ENCODE results near the gene SLIT3. TPM values are rescaled to one million over a fixed set of nuclear protein-coding genes. Genes with fewer than 3 reads are reported as not detected.

SLIT3 gene
- total RNA-seq (109 TPM), polyA plus RNA-seq (64.7 TPM)

GRCh38 chr5:169300468-169301385 is at the start of gene SLIT3:
SLIT3 (minus strand) TSS chr5:169301139; CDS start chr5:169300709, 430 bp downstream.
- WGBS = under 1% methylated on average over 101 of the region's 101 CpGs
- Histone ChIP-seq H3K27ac (ENCODE audit: low read depth) (peak within 1 kb of the TSS; percentile 69), H3K36me3 (ENCODE audit: insufficient read depth) (no peaks in the 10 kb centered on the region), H3K4me1 (ENCODE audit: insufficient read depth) (no peaks in the 10 kb centered on the region), H3K4me3 (ENCODE audit: low read depth, low read length) (peak within 1 kb of the TSS; percentile 55)
- peak; percentile 75 for DNase-seq (ENCODE audit: extremely low spot score)

- H3K36me3 ChIP-seq (ENCODE audit: insufficient read depth) = no peaks in the 10 kb centered on the region
- no peak for DNase-seq (ENCODE audit: extremely low spot score)
- no peaks in the 10 kb centered on the region for H3K4me1 ChIP-seq (ENCODE audit: insufficient read depth)
- WGBS = 90% methylated on average over 1 of the region's 1 CpG
- no peak overlapping the region for H3K4me3 ChIP-seq (ENCODE audit: low read depth, low read length)
- no peak overlapping the region for H3K27ac ChIP-seq (ENCODE audit: low read depth)
Observed at GRCh38 chr5:169350016-169350415, 49.1 kb upstream of the SLIT3 start.

- Histone ChIP-seq H3K36me3 (ENCODE audit: insufficient read depth) (no peaks in the 10 kb centered on the region), H3K27ac (ENCODE audit: low read depth) (no peak overlapping the region), H3K4me1 (ENCODE audit: insufficient read depth) (no peaks in the 10 kb centered on the region), H3K4me3 (ENCODE audit: low read depth, low read length) (no peak overlapping the region)
- WGBS = 52% methylated on average over 2 of the region's 2 CpGs
- DNase-seq (ENCODE audit: extremely low spot score) = no peak
Observed at GRCh38 chr5:169347786-169348185, 46.8 kb upstream of the SLIT3 start.

GRCh38 chr5:169344629-169345028 is 43.7 kb upstream of the SLIT3 start:
- no peak overlapping the region for H3K27ac ChIP-seq (ENCODE audit: low read depth)
- H3K4me1 ChIP-seq (ENCODE audit: insufficient read depth) = no peaks in the 10 kb centered on the region
- no peak for DNase-seq (ENCODE audit: extremely low spot score)
- H3K36me3 ChIP-seq (ENCODE audit: insufficient read depth) = no peaks in the 10 kb centered on the region
- 60% methylated on average over 3 of the region's 3 CpGs for WGBS
- no peak overlapping the region for H3K4me3 ChIP-seq (ENCODE audit: low read depth, low read length)

GRCh38 chr5:169343766-169344165 is 42.8 kb upstream of the SLIT3 start:
- no peak overlapping the region for H3K27ac ChIP-seq (ENCODE audit: low read depth)
- no peaks in the 10 kb centered on the region for H3K4me1 ChIP-seq (ENCODE audit: insufficient read depth)
- no peak for DNase-seq (ENCODE audit: extremely low spot score)

GRCh38 chr5:169341556-169341955 is 40.6 kb upstream of the SLIT3 start:
- Histone ChIP-seq H3K27ac (ENCODE audit: low read depth) (no peak overlapping the region), H3K4me1 (ENCODE audit: insufficient read depth) (no peaks in the 10 kb centered on the region), H3K4me3 (ENCODE audit: low read depth, low read length) (no peak overlapping the region), H3K36me3 (ENCODE audit: insufficient read depth) (no peaks in the 10 kb centered on the region)
- DNase-seq (ENCODE audit: extremely low spot score) = no peak

More at GRCh38 chr5:169343766-169344165, 42.8 kb upstream of the SLIT3 start:
- Histone ChIP-seq H3K36me3 (ENCODE audit: insufficient read depth) (no peaks in the 10 kb centered on the region), H3K4me3 (ENCODE audit: low read depth, low read length) (no peak overlapping the region)

GRCh38 chr5:169339869-169340268 is 38.9 kb upstream of the SLIT3 start:
- H3K4me3 ChIP-seq (ENCODE audit: low read depth, low read length) = no peak overlapping the region
- no peak overlapping the region for H3K27ac ChIP-seq (ENCODE audit: low read depth)
- no peaks in the 10 kb centered on the region for H3K4me1 ChIP-seq (ENCODE audit: insufficient read depth)
- no peak for DNase-seq (ENCODE audit: extremely low spot score)
- 96% methylated on average over 2 of the region's 2 CpGs for WGBS
- H3K36me3 ChIP-seq (ENCODE audit: insufficient read depth) = no peaks in the 10 kb centered on the region

GRCh38 chr5:169336242-169336641 is 35.3 kb upstream of the SLIT3 start:
- WGBS = 41% methylated on average over 2 of the region's 2 CpGs
- no peaks in the 10 kb centered on the region for H3K36me3 ChIP-seq (ENCODE audit: insufficient read depth)
- no peak for DNase-seq (ENCODE audit: extremely low spot score)

GRCh38 chr5:169335806-169336205 is 34.9 kb upstream of the SLIT3 start:
- Histone ChIP-seq H3K4me1 (ENCODE audit: insufficient read depth) (no peaks in the 10 kb centered on the region), H3K27ac (ENCODE audit: low read depth) (no peak overlapping the region), H3K36me3 (ENCODE audit: insufficient read depth) (no peaks in the 10 kb centered on the region), H3K4me3 (ENCODE audit: low read depth, low read length) (no peak overlapping the region)
- DNase-seq (ENCODE audit: extremely low spot score) = no peak
- WGBS = 70% methylated on average over 2 of the region's 2 CpGs

More at GRCh38 chr5:169336242-169336641, 35.3 kb upstream of the SLIT3 start:
- Histone ChIP-seq H3K4me3 (ENCODE audit: low read depth, low read length) (no peak overlapping the region), H3K4me1 (ENCODE audit: insufficient read depth) (no peaks in the 10 kb centered on the region), H3K27ac (ENCODE audit: low read depth) (no peak overlapping the region)

GRCh38 chr5:169333518-169333917 is 32.6 kb upstream of the SLIT3 start:
- no peaks in the 10 kb centered on the region for H3K4me1 ChIP-seq (ENCODE audit: insufficient read depth)
- no peak overlapping the region for H3K4me3 ChIP-seq (ENCODE audit: low read depth, low read length)
- WGBS = 81% methylated on average over 6 of the region's 6 CpGs
- no peak for DNase-seq (ENCODE audit: extremely low spot score)
- no peak overlapping the region for H3K27ac ChIP-seq (ENCODE audit: low read depth)
- H3K36me3 ChIP-seq (ENCODE audit: insufficient read depth) = no peaks in the 10 kb centered on the region

GRCh38 chr5:169331292-169331852 is 30.4 kb upstream of the SLIT3 start:
- Histone ChIP-seq H3K36me3 (ENCODE audit: insufficient read depth) (no peaks in the 10 kb centered on the region), H3K4me3 (ENCODE audit: low read depth, low read length) (no peak overlapping the region), H3K4me1 (ENCODE audit: insufficient read depth) (no peaks in the 10 kb centered on the region), H3K27ac (ENCODE audit: low read depth) (no peak overlapping the region)
- WGBS = 68% methylated on average over 4 of the region's 4 CpGs
- no peak for DNase-seq (ENCODE audit: extremely low spot score)

GRCh38 chr5:169328401-169328800 is 27.5 kb upstream of the SLIT3 start:
- Histone ChIP-seq H3K4me3 (ENCODE audit: low read depth, low read length) (no peak overlapping the region), H3K4me1 (ENCODE audit: insufficient read depth) (no peaks in the 10 kb centered on the region), H3K27ac (ENCODE audit: low read depth) (no peak overlapping the region), H3K36me3 (ENCODE audit: insufficient read depth) (no peaks in the 10 kb centered on the region)
- no peak for DNase-seq (ENCODE audit: extremely low spot score)
- 87% methylated on average over 5 of the region's 5 CpGs for WGBS

GRCh38 chr5:169325273-169325672 is 24.3 kb upstream of the SLIT3 start:
- DNase-seq (ENCODE audit: extremely low spot score) = no peak
- no peak overlapping the region for H3K27ac ChIP-seq (ENCODE audit: low read depth)
- WGBS = 88% methylated on average over 2 of the region's 2 CpGs
- H3K4me1 ChIP-seq (ENCODE audit: insufficient read depth) = no peaks in the 10 kb centered on the region
- no peaks in the 10 kb centered on the region for H3K36me3 ChIP-seq (ENCODE audit: insufficient read depth)
- H3K4me3 ChIP-seq (ENCODE audit: low read depth, low read length) = no peak overlapping the region

- Histone ChIP-seq H3K36me3 (ENCODE audit: insufficient read depth) (no peaks in the 10 kb centered on the region), H3K4me1 (ENCODE audit: insufficient read depth) (no peaks in the 10 kb centered on the region), H3K4me3 (ENCODE audit: low read depth, low read length) (no peak overlapping the region), H3K27ac (ENCODE audit: low read depth) (no peak overlapping the region)
- no peak for DNase-seq (ENCODE audit: extremely low spot score)
- 64% methylated on average over 2 of the region's 2 CpGs for WGBS
Observed at GRCh38 chr5:169318556-169318955, 17.6 kb upstream of the SLIT3 start.

Data from urinary bladder (tissue), 4 donors.